ENCODE results near the gene TRIML1.
"Not testable (repeated sequence)": the region's sequence is repeated elsewhere in the genome, so short reads cannot be mapped to it uniquely, and the experiment has no call there.

Gene TRIML1

GRCh38 chr4:188154668-188155405 lies 15.6 kb downstream of the TRIML1 start:
- no peak for DNase-seq (ENCODE audit: low read depth)

DNA sequence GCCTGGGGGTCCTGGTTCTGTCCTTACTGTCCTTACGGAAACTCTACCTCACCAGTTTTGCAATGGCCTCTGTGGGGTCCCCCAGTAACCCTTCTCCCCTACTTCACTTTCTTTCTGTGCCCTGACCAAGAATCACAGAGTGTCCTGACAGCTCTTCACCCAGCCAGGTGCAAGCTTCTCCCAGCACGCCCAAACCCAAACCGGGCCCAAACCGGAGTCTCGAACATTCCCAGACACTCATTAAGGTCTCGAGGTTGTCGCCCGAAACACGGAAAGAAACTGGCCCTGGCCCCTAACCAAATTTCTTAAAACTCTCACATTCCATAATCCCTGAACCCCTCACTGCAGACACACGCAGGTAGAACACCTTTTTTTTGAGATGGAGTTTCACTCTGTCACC lies 19.1 kb downstream of the TRIML1 start:
- no peak for DNase-seq (ENCODE audit: low read depth)

GRCh38 chr4:188159513-188160226 lies 20.4 kb downstream of the TRIML1 start:
- not testable (repeated sequence) for DNase-seq (ENCODE audit: low read depth)

DNA sequence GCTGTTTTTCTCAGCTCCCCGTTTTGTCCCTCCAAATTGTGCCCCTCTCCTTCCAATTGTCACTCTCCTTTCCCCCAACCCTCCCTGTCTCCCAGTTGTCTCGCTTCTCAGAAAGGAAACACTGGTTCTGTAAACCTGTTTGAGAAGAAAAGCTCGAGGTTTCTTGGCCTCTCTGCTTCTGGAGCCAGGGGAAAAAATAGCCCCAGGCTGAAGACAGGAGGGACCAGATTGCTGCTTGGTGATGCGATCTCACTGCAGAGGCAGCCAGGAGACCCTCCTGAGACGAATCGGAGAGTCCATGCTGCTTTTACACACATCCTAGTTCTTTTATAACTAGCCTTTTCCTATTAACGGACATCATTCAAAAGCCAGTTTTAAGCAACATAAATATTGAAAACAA lies 21.2 kb downstream of the TRIML1 start:
- DNase-seq (ENCODE audit: low read depth), result no peak

GRCh38 chr4:188161167-188161566 lies 21.9 kb downstream of the TRIML1 start:
- DNase-seq (ENCODE audit: low read depth), result no peak

- DNase-seq (ENCODE audit: low read depth), result no peak
Measured at GRCh38 chr4:188162698-188163097, 23.5 kb downstream of the TRIML1 start.

DNA sequence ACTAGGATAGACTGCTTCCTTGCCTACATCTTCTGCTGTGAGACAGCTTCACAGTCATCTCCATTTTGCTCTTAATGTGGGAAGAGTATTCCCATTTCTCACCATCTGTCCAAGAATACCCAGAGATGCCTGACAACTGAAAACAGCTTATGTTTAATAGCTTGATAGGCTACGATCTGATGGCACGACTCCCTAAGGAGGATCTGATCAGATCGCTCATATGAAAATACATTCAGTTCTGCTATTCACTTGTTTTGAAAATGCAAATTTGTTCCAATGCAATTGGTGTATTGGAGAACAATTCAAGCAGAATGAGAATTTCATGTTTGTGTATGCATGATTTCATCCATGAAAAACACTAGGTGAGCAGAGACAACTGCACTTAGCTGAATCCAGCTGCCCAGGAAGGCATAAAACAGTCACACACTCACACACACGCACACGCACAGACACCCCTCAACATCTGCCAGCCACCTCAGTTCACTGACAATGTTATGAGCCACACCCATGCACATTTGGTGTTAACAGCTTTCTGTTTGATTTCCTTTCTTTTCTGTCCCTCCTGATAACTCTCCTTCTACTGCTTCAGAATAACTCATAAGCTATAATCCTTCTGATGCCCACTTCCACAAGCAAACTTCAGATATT lies 29.6 kb downstream of the TRIML1 start:
- no peak for DNase-seq (ENCODE audit: low read depth)

- DNase-seq (ENCODE audit: low read depth), result no peak
Measured at GRCh38 chr4:188171551-188171950, 32.3 kb downstream of the TRIML1 start.

GRCh38 chr4:188175288-188175687 lies 36.0 kb downstream of the TRIML1 start:
- DNase-seq (ENCODE audit: low read depth), result no peak

GRCh38 chr4:188177997-188178675 lies 38.9 kb downstream of the TRIML1 start:
- DNase-seq (ENCODE audit: low read depth), result no peak

GRCh38 chr4:188178806-188179205 lies 39.6 kb downstream of the TRIML1 start:
- no peak for DNase-seq (ENCODE audit: low read depth)

DNA sequence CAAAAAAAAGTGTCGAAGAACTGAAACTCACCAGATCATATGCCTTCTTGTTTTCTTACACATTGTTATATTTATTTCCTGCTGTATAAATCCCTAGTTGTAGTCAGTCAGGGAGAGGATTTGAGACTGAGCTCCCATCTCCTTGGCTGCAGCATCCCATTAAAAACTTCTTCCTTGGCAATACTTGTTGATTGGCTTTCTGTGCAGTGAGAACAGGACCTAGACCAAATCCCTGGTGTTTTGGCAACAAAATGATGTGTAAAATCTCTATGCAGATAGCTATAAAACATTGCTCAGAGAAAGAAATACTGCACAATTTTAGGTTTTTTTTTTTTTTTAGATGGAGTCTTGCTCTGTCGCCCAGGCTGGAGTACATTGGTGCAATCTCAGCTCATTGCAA lies 47.9 kb downstream of the TRIML1 start:
- DNase-seq (ENCODE audit: low read depth), result no peak

GRCh38 chr4:188190461-188190860 lies 51.2 kb downstream of the TRIML1 start:
- no peak for DNase-seq (ENCODE audit: low read depth)

DNA sequence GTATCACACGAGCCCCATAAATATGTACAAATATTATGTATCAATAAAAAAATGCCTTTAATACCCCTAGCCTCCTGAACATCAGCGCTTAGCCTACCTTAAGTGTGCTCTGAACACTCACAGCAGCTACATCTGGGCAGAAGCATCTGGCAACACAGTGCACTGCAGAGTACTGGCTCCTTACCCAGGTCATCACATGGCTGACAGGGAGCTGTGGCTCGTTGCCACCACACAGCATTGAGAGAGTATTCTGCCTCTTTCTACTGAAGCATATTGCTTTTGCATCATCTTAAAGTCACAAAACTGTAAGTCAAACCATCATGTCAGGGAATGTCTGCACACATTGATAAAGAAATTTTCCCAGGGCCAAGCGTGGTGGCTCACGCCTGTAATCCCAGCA lies 55.2 kb downstream of the TRIML1 start:
- no peak for DNase-seq (ENCODE audit: low read depth)

DNA sequence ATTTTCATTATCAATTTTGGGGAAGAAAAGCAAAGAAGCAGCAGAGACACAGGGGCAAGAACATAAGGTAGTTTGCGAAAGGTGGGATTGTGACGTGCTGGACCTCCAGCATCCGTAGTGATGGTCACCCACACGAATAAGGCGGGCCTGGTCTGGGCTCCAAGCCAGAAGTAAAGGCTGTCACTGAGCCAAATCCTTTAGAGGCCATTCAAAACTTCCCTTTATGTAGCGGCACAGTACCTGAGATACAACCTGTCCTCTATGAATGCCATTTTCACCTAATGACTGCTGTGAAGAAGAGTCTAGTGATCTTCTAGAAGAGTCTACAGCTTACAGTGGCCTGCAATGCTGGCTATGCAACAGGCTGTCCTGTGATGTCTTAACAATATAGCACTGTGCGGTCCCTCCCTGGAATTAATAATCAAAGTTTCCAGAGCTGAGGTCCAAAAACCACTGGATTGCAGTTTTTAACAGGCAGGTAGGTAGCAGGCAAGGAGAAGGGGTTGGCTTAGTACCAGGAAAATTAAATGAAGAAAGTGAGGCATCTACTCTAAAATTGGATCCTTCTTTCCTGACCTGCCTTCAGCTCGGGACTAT lies 56.2 kb downstream of the TRIML1 start:
- no peak for DNase-seq (ENCODE audit: low read depth)

DNA sequence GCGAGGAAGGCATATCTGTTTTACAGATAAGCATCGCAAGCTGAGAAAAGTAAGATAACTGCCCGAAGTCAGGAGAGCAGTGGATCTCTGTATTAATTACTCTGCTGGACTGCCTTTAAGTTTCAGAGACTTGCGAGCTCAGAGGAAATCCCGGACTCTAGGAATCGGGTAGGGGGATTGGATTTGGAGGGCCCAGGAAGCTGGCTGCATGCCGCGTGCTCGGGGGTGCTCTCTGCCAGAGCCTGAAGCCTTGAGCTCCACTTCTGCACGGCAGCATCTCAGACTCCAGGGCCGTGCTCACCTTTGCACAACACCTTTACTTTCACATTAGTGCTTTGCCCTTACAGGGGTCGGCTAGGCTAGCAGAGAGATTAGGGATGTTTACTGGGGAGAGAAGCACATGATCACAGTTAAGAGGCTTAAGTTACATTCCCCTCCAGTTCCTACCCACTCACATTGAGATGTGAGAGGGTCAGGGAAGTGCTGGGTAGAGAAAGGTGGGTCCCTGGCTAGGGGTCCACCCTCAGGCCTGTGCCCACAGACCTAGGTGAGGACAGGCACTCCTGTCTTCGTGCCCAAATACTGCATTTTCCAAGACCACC lies 57.0 kb downstream of the TRIML1 start:
- DNase-seq (ENCODE audit: low read depth), result no peak
